H1 (cell line): ENCODE measurements around the gene RPP25. TPM values are rescaled to one million over a fixed set of nuclear protein-coding genes. Genes with fewer than 3 reads are reported as not detected.

Experiments used
- CTCF ChIA-PET: fragments of 300-600 bp; sonication (Branson Sonifier 250); formaldehyde crosslinking; loops from one replicate; lab custom pipeline; 2021; ENCODE audit not compliant: partially characterized antibody; lab: Charles Lee
- POLR2A ChIA-PET: fragments of 300-600 bp; sonication (Branson Sonifier 250); formaldehyde crosslinking; loops from one replicate; lab custom pipeline; 2021; ENCODE audit warnings: inconsistent platforms; ENCODE audit not compliant: partially characterized antibody; lab: Charles Lee
- DNase-seq, 2 experiments: peaks; one replicate each; pipeline versions ENCODE4 v3.0.0 to v3.0.0-alpha.2; 2010 to 2022; ENCODE audit warnings: low spot score in 2 of 2, low read depth in 1 of 2, mixed read lengths in 1 of 2
- FAIRE-seq: peaks from 2 replicates; lab custom pipeline; 2011; peaks lifted over from hg19 to GRCh38; lab: Jason Lieb, UNC
- H2AFZ ChIP-seq: 2 replicates; pipeline ENCODE4 v1.8.1; 2012; ENCODE audit warnings: low read length, inconsistent platforms
- H2AK5ac ChIP-seq: 2 replicates; pipeline ENCODE4 v1.6.1; 2013; ENCODE audit warnings: low read depth, low read length
- H2BK120ac ChIP-seq: replicated peaks from 2 replicates; pipeline ENCODE3; 2013; ENCODE audit warnings: low read depth, low read length, inconsistent platforms
- H2BK12ac ChIP-seq: 2 replicates; pipeline ENCODE4 v1.6.1; 2013; ENCODE audit warnings: low read depth, low read length
- H2BK15ac ChIP-seq: 2 replicates; pipeline ENCODE4 v1.6.1; 2013; ENCODE audit warnings: low read length
- H2BK20ac ChIP-seq: 2 replicates; pipeline ENCODE4 v1.6.1; 2013; ENCODE audit warnings: low read length
- H2BK5ac ChIP-seq: 2 replicates; pipeline ENCODE4 v1.6.1; 2013; ENCODE audit warnings: low read depth, low read length
- H3K14ac ChIP-seq: 2 replicates; pipeline ENCODE4 v1.6.1; 2013; ENCODE audit warnings: inconsistent platforms; ENCODE audit not compliant: insufficient read length
- H3K18ac ChIP-seq: 2 replicates; pipeline ENCODE4 v1.6.1; 2013; ENCODE audit warnings: low read length; ENCODE audit errors: extremely low read depth
- H3K23ac ChIP-seq: 2 replicates; pipeline ENCODE4 v1.6.1; 2013; ENCODE audit warnings: inconsistent platforms; ENCODE audit not compliant: insufficient read length
- H3K23me2 ChIP-seq: 2 replicates; pipeline ENCODE4 v1.6.1; 2013; ENCODE audit warnings: low read depth, low read length
- H3K27ac ChIP-seq: 2 replicates; pipeline ENCODE4 v1.6.1; 2011; ENCODE audit warnings: low read depth, low read length, inconsistent platforms
- H3K27me3 ChIP-seq, 4 experiments: replicated peaks in 1 of 4; 1 replicate in 1 of 4; 2 replicates in 3 of 4; pipeline versions ENCODE4 v1.6.1 to v1.8.1; 2011 to 2013; ENCODE audit warnings: low read length in 3 of 4, mild to moderate bottlenecking in 3 of 4, inconsistent platforms in 2 of 4, mixed read lengths in 2 of 4, moderate library complexity in 1 of 4; ENCODE audit not compliant: control insufficient read depth in 3 of 4, insufficient read depth in 3 of 4; ENCODE audit errors: extremely low read depth in 1 of 4
- H3K36me3 ChIP-seq, 4 experiments: 2 replicates each; pipeline versions ENCODE4 v1.6.1 to v1.8.1; 2011 to 2013; ENCODE audit warnings: mild to moderate bottlenecking in 4 of 4, low read length in 3 of 4, moderate library complexity in 2 of 4, control low read depth in 1 of 4, inconsistent platforms in 1 of 4; ENCODE audit not compliant: insufficient read depth in 4 of 4, control insufficient read depth in 2 of 4
- H3K4ac ChIP-seq: replicated peaks from 2 replicates; pipeline ENCODE3; 2013; ENCODE audit warnings: low read length, low read depth, mixed read lengths, inconsistent platforms; ENCODE audit not compliant: insufficient read length
- H3K4me1 ChIP-seq, 4 experiments: replicated peaks in 1 of 4; 1 replicate in 1 of 4; 2 replicates in 3 of 4; pipeline versions ENCODE4 v1.6.1 to v1.8.1; 2011 to 2013; ENCODE audit warnings: low read length in 3 of 4, inconsistent platforms in 2 of 4, mixed read lengths in 1 of 4; ENCODE audit not compliant: insufficient read depth in 4 of 4, control insufficient read depth in 3 of 4
- H3K4me2 ChIP-seq, 2 experiments: 2 replicates each; pipeline versions ENCODE4 v1.6.1 to v1.8.1; 2011 to 2013; ENCODE audit warnings: low read depth in 2 of 2, low read length in 2 of 2, control low read depth in 1 of 2, inconsistent platforms in 1 of 2, mild to moderate bottlenecking in 1 of 2; ENCODE audit not compliant: insufficient read depth in 1 of 2
- H3K4me3 ChIP-seq, 4 experiments: fragments of 200-600, 300-600 bp in 1 of 4; sonication (generic), shearing (Covaris generic), sonication (Bioruptor Twin) in 1 of 4; 2 replicates each; pipeline versions ENCODE4 v1.5.1 to v1.8.1; 2011 to 2016; ENCODE audit warnings: low read length in 4 of 4, low read depth in 3 of 4, control low read depth in 2 of 4, inconsistent platforms in 2 of 4, mild to moderate bottlenecking in 2 of 4, mixed read lengths in 1 of 4, moderate library complexity in 1 of 4; ENCODE audit not compliant: insufficient read depth in 2 of 4; ENCODE audit errors: extremely low read depth in 1 of 4
- H3K56ac ChIP-seq: replicated peaks from 2 replicates; pipeline ENCODE3; 2013; ENCODE audit warnings: low read depth, mild to moderate bottlenecking, mixed read lengths, low read length, inconsistent platforms; ENCODE audit not compliant: insufficient read length
- H3K79me1 ChIP-seq: 2 replicates; pipeline ENCODE4 v1.6.1; 2013; ENCODE audit warnings: low read depth, low read length, control low read depth
- H3K79me2 ChIP-seq, 2 experiments: 2 replicates each; pipeline versions ENCODE4 v1.6.1 to v1.8.1; 2012 to 2013; ENCODE audit warnings: low read length in 2 of 2, mild to moderate bottlenecking in 2 of 2, inconsistent platforms in 1 of 2; ENCODE audit not compliant: insufficient read depth in 2 of 2, control insufficient read depth in 1 of 2
- H3K9ac ChIP-seq, 4 experiments: replicated peaks in 1 of 4; 1 replicate in 1 of 4; 2 replicates in 3 of 4; pipeline versions ENCODE4 v1.6.1 to v1.8.1; 2011 to 2013; ENCODE audit warnings: low read depth in 3 of 4, low read length in 3 of 4, control low read depth in 2 of 4, mild to moderate bottlenecking in 2 of 4, moderate library complexity in 2 of 4, inconsistent platforms in 1 of 4; ENCODE audit errors: extremely low read depth in 1 of 4
- H3K9me3 ChIP-seq, 2 experiments: 2 replicates each; pipeline versions ENCODE4 v1.6.1 to v1.8.1; 2012 to 2013; ENCODE audit warnings: mild to moderate bottlenecking in 2 of 2, moderate library complexity in 2 of 2, control low read depth in 1 of 2, inconsistent platforms in 1 of 2, low read depth in 1 of 2, low read length in 1 of 2, mixed read lengths in 1 of 2; ENCODE audit not compliant: insufficient read depth in 2 of 2
- H4K20me1 ChIP-seq, 2 experiments: replicated peaks in 1 of 2; 2 replicates each; pipeline versions ENCODE3 to v1.8.1; 2011 to 2013; ENCODE audit warnings: inconsistent platforms in 2 of 2, low read length in 2 of 2, mild to moderate bottlenecking in 1 of 2; ENCODE audit not compliant: insufficient read depth in 2 of 2, control insufficient read depth in 1 of 2
- H4K5ac ChIP-seq: 2 replicates; pipeline ENCODE4 v1.6.1; 2013; ENCODE audit warnings: low read length, low read depth, mixed read lengths, inconsistent platforms; ENCODE audit not compliant: insufficient read length
- H4K8ac ChIP-seq: 2 replicates; pipeline ENCODE4 v1.8.0; 2013; ENCODE audit warnings: mild to moderate bottlenecking, moderate library complexity, low read length, inconsistent platforms; ENCODE audit not compliant: insufficient read depth; ENCODE audit errors: extremely low read depth
- H4K91ac ChIP-seq: replicated peaks from 2 replicates; pipeline ENCODE3; 2013; ENCODE audit warnings: low read length, mixed read lengths, inconsistent platforms; ENCODE audit not compliant: insufficient read length
- CBX8 ChIP-seq: fragments of 300-800, 300-1000 bp; sonication (generic); IDR thresholded peaks from 2 replicates; pipeline ENCODE4 v1.7.1; 2016; ENCODE audit warnings: low read depth, low read length, borderline replicate concordance
- CREB1 ChIP-seq: IDR thresholded peaks from 2 replicates; pipeline ENCODE4 v1.6.1; 2012; ENCODE audit warnings: inconsistent platforms
- EZH2 ChIP-seq: fragments of 200-600 bp; sonication (generic); IDR thresholded peaks from 2 replicates; pipeline ENCODE4 v1.7.1; 2012; ENCODE audit warnings: low read depth, mild to moderate bottlenecking, moderate library complexity, low read length, inconsistent platforms; ENCODE audit not compliant: severe bottlenecking
- PHF8 ChIP-seq: fragments of 200-600 bp; sonication (generic); conservative IDR thresholded peaks from 2 replicates; pipeline ENCODE4 v1.7.1; 2012; ENCODE audit warnings: low read depth, mild to moderate bottlenecking, inconsistent platforms, low read length, moderate library complexity
- POLR2AphosphoS5 ChIP-seq: IDR thresholded peaks from 2 replicates; pipeline ENCODE4 v1.6.1; 2011; ENCODE audit warnings: low read depth, low read length
- POU5F1 ChIP-seq: IDR thresholded peaks from 2 replicates; pipeline ENCODE4 v1.6.1; 2011; ENCODE audit warnings: low read depth, mild to moderate bottlenecking, low read length, moderate library complexity
- RAD21 ChIP-seq, 2 experiments: IDR thresholded peaks in 1 of 2; conservative IDR thresholded peaks in 1 of 2; 2 replicates each; pipeline ENCODE4 v1.6.1; 2011; ENCODE audit warnings: low read depth in 2 of 2, low read length in 2 of 2, improper control_type of control experiment in 1 of 2, inconsistent platforms in 1 of 2, mild to moderate bottlenecking in 1 of 2, moderate library complexity in 1 of 2
- RXRA ChIP-seq: IDR thresholded peaks from 2 replicates; pipeline ENCODE4 v1.6.1; 2011; ENCODE audit warnings: low read depth, mild to moderate bottlenecking, low read length, moderate library complexity; ENCODE audit not compliant: insufficient read depth
- SAP30 ChIP-seq: fragments of 300-600 bp; sonication (generic); IDR thresholded peaks from 2 replicates; pipeline ENCODE4 v1.7.1; 2012; ENCODE audit warnings: low read length, moderate library complexity, mild to moderate bottlenecking, inconsistent platforms; ENCODE audit not compliant: insufficient read depth, insufficient replicate concordance
- SRF ChIP-seq: IDR thresholded peaks from 2 replicates; pipeline ENCODE4 v1.6.1; 2011; ENCODE audit warnings: mild to moderate bottlenecking, low read depth, low read length, moderate library complexity
- TCF12 ChIP-seq: IDR thresholded peaks from 2 replicates; pipeline ENCODE4 v1.6.1; 2011; ENCODE audit warnings: low read depth, mild to moderate bottlenecking, low read length
- YY1 ChIP-seq: IDR thresholded peaks from 2 replicates; pipeline ENCODE4 v1.6.1; 2011; ENCODE audit warnings: low read depth, mild to moderate bottlenecking, low read length
- WGBS, 2 experiments: shearing (Covaris generic) in 1 of 2; methylation state at CpG; one replicate each; pipeline versions ENCODE4 v1.1.6 to v1.1.7; 2013 to 2015; ENCODE audit warnings: low lambda C conversion rate in 2 of 2, mixed read lengths in 2 of 2, inconsistent platforms in 1 of 2, low coverage in 1 of 2, missing lambda C conversion rate in 1 of 2; ENCODE audit not compliant: insufficient replicate concordance in 2 of 2, insufficient coverage in 1 of 2, insufficient read length in 1 of 2; ENCODE audit errors: extremely low coverage in 1 of 2, missing lambda C conversion rate in 1 of 2; 5-methylcytosine and 5-hydroxymethylcytosine counted together
- polyA plus RNA-seq, 7 experiments: library from polyadenylated mRNA; depleted of rRNA in 3 of 7; stranded (reverse) in 5 of 7; unstranded in 2 of 7; fragments of >200 nt in 5 of 7; fragments of 200-250 nt in 2 of 7; gene quantifications; 1 replicate in 5 of 7; 2 replicates in 1 of 7; 4 replicates in 1 of 7; pipeline versions ENCODE4 v1.2.1 to v1.2.3, GENCODE V29; 2011 to 2013; ENCODE audit warnings: missing spikeins in 2 of 7, mixed read lengths in 2 of 7
- total RNA-seq: library from RNA; stranded (reverse); fragmentation: NEBNext Ultra II Directional; extraction: Animal tissue kit (Norgen Biotek cat#: 25700); gene quantifications from 2 replicates; pipeline ENCODE4 v1.2.1, GENCODE V29; 2021

Gene RPP25
- total and polyA plus RNA-seq, 2 of the 8 experiments (the other 6 are each of a cell fraction or from before 2014, with no cell fraction given) = 17.4 to 19.8 TPM

DNA sequence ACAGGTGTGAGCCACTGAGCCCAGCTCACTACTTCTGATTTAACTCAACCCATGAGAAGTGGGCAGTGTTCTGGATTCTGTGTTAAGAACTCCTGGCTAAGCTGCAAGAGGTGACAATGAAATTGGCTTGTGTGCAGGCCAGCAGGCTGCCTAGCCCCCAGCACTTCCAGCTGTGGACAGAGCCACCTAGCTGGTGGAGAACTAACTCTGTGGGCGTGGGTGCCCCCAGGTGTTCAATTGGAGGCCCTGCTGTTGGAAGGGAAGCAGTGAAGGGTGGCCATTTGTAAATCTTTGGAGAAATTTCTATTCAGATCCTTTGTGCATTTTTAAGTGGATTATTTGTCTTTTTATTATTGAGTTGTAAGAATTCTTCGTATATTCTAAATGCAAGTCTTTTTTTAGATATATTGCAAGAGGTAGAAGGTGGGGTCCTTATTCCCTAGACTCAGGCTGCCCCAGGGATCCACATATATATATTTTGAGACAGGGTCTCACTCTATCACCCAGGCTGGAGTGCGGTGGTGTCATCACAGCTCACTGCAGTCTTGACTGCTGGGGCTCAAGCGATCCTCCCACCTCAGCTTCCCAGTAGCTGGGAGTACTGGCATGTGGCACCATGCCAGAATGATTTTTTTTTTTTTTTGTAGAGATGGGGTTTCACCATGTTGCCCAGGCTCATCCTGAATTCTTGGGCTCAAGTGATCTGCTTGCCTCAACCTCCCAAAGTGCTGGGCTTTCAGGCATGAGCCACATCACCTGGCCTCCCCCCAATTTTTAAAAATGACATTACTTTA, 31.6 kb upstream of the RPP25 start:
- H3K23me2 ChIP-seq = no peaks in the 10 kb centered on the region; the same call in 1 of the 2 replicates
- no peak overlapping the region for H2BK5ac ChIP-seq
- H2BK120ac ChIP-seq = no peak overlapping the region
- no peak overlapping the region for H3K4me3 ChIP-seq
- ChIA-PET POLR2A (interaction anchor here (0.8 to 1.7 kb wide), 2 partner anchors 31 to 179 kb away, joined by 4 to 7 read pairs; partner anchors contain the start of gene RPP25), CTCF (interaction anchor here (0.6 to 2.8 kb wide), 13 partner anchors 10 to 211 kb away, joined by 3 to 9 read pairs (median 4); partner anchors contain the start of gene PPCDC)
- H2BK15ac ChIP-seq = no peak overlapping the region
- no peak overlapping the region for H3K56ac ChIP-seq
- H4K20me1 ChIP-seq = no peaks in the 10 kb centered on the region
- 62% methylated on average over 4 of the region's 4 CpGs; no CpG with 5 or more reads in 1 of the 2 experiments for WGBS, 2 experiments
- no peak overlapping the region for H3K27ac ChIP-seq
- no peaks in the 10 kb centered on the region for H3K79me2 ChIP-seq
- H3K23ac ChIP-seq = no peak overlapping the region
- no peaks in the 10 kb centered on the region for H3K9me3 ChIP-seq
- no peak overlapping the region for H3K9ac ChIP-seq
- H4K5ac ChIP-seq = no peak overlapping the region
- no peak overlapping the region for H3K4me2 ChIP-seq
- DNase-seq (peak in 1 of 2 experiments; percentile 60), FAIRE-seq (no peak)
- H3K4me1 ChIP-seq = no peaks in the 10 kb centered on the region
- no peak overlapping the region; the same call in 1 of the 2 replicates for H2BK12ac ChIP-seq
- no peak overlapping the region for H4K91ac ChIP-seq
- no peak overlapping the region for H2AK5ac ChIP-seq
- no peaks in the 10 kb centered on the region for H3K79me1 ChIP-seq
- no peak overlapping the region for H3K4ac ChIP-seq
- no peak overlapping the region for H4K8ac ChIP-seq
- no peaks in the 10 kb centered on the region for H3K27me3 ChIP-seq
- H3K14ac ChIP-seq = no peak overlapping the region
- no peak overlapping the region for H2AFZ ChIP-seq
- no peaks in the 10 kb centered on the region for H3K36me3 ChIP-seq
- no peak overlapping the region for H2BK20ac ChIP-seq
- no peak overlapping the region for H3K18ac ChIP-seq
- TF ChIP-seq TCF12 = peak; percentile 61; the same call in 1 of the 2 replicates
- TF ChIP-seq CBX8 = no peak
- TF ChIP-seq POU5F1 = no peak
- TF ChIP-seq SRF = no peak
- TF ChIP-seq SAP30 = peak; percentile 83
- TF ChIP-seq EZH2 = no peak
- peak; percentile 85 to 89 for TF ChIP-seq RAD21 (IDR thresholded peaks at IDR 0.05 in 1 of 2, conservative IDR thresholded peaks at IDR 0.05 in 1 of 2; ENCODE audit: low read depth in 2 of 2, low read length in 2 of 2)
- no peak for TF ChIP-seq POLR2AphosphoS5
- TF ChIP-seq RXRA = no peak
- peak; percentile 78 for TF ChIP-seq YY1
- TF ChIP-seq CREB1 = no peak
- no peak for TF ChIP-seq PHF8
